Measurements from ENCODE around the gene CISH. TPM values are rescaled to one million over a fixed set of nuclear protein-coding genes. Genes with fewer than 3 reads are reported as not detected.
A peak's percentile ranks its signal among the peaks of the same experiment; 100 is the strongest.

Gene CISH
- total RNA-seq, 1 donor from 2014 or later = 0.32 TPM

- Mint-ChIP-seq H3K4me3 (no peak overlapping the region), H3K9me3 (no peaks in the 10 kb centered on the region), H3K36me3 (no peaks in the 10 kb centered on the region), H3K27me3 (ENCODE audit: insufficient read depth, low read depth) (peaks cover 9% of the 10 kb centered on the region), H3K27ac (no peak overlapping the region), H3K4me1 (peaks cover 3% of the 10 kb centered on the region)
- Histone ChIP-seq H3K27ac (no peak overlapping the region), H3K36me3 (no peaks in the 10 kb centered on the region), H4K20me1 (ENCODE audit: low read depth) (no peaks in the 10 kb centered on the region), H3K4me3 (no peak overlapping the region), H3K27me3 (no peaks in the 10 kb centered on the region), H3K9me3 (ENCODE audit: low read depth) (no peaks in the 10 kb centered on the region), H2AFZ (replicated peaks) (no peak overlapping the region), H3K4me1 (no peaks in the 10 kb centered on the region), H3K4me2 (no peak overlapping the region), H3F3A (ENCODE audit: low read depth) (no peaks in the 10 kb centered on the region), H3K9ac (no peak overlapping the region), H3K79me2 (ENCODE audit: low read depth) (no peaks in the 10 kb centered on the region)
- DNase-seq (ENCODE audit: low spot score) = no peak
- TF ChIP-seq EZH2phosphoT487 (IDR thresholded peaks at IDR 0.05) (no peak), CTCF (IDR thresholded peaks at IDR 0.05) (no peak), EZH2 (IDR thresholded peaks at IDR 0.05) (no peak)
Observed at GRCh38 chr3:50599115-50599715, 12.4 kb downstream of the CISH start.

- H3K36me3 Mint-ChIP-seq = no peaks in the 10 kb centered on the region
- Histone ChIP-seq H3K27ac (no peak overlapping the region), H3K27me3 (peaks cover 4% of the 10 kb centered on the region), H3F3A (ENCODE audit: low read depth) (no peaks in the 10 kb centered on the region), H3K4me3 (no peak overlapping the region), H4K20me1 (ENCODE audit: low read depth) (no peaks in the 10 kb centered on the region), H2AFZ (replicated peaks) (no peak overlapping the region), H3K4me2 (no peak overlapping the region), H3K9me3 (ENCODE audit: low read depth) (no peaks in the 10 kb centered on the region), H3K4me1 (no peaks in the 10 kb centered on the region), H3K36me3 (no peaks in the 10 kb centered on the region), H3K79me2 (ENCODE audit: low read depth) (no peaks in the 10 kb centered on the region), H3K9ac (no peak overlapping the region)
- H3K9me3 Mint-ChIP-seq = no peaks in the 10 kb centered on the region
- TF ChIP-seq EZH2phosphoT487 (IDR thresholded peaks at IDR 0.05) (no peak), EZH2 (IDR thresholded peaks at IDR 0.05) (no peak), CTCF (IDR thresholded peaks at IDR 0.05) (no peak)
- no peak overlapping the region for H3K27ac Mint-ChIP-seq
- H3K4me3 Mint-ChIP-seq = no peak overlapping the region
- DNase-seq (ENCODE audit: low spot score) = no peak
- H3K27me3 Mint-ChIP-seq (ENCODE audit: insufficient read depth, low read depth) = no peaks in the 10 kb centered on the region
- H3K4me1 Mint-ChIP-seq = peaks cover 2% of the 10 kb centered on the region
Observed at GRCh38 chr3:50594253-50594785, 17.3 kb downstream of the CISH start.

- Histone ChIP-seq H3K27me3 (peaks cover 4% of the 10 kb centered on the region), H3F3A (ENCODE audit: low read depth) (no peaks in the 10 kb centered on the region), H3K27ac (no peak overlapping the region), H3K9ac (peak overlapping the region; percentile 20), H3K4me1 (no peaks in the 10 kb centered on the region), H3K9me3 (ENCODE audit: low read depth) (no peaks in the 10 kb centered on the region), H3K36me3 (no peaks in the 10 kb centered on the region), H3K4me2 (no peak overlapping the region), H2AFZ (replicated peaks) (no peak overlapping the region), H4K20me1 (ENCODE audit: low read depth) (no peaks in the 10 kb centered on the region), H3K79me2 (ENCODE audit: low read depth) (no peaks in the 10 kb centered on the region), H3K4me3 (no peak overlapping the region)
- Mint-ChIP-seq H3K4me1 (peaks cover 2% of the 10 kb centered on the region), H3K9me3 (no peaks in the 10 kb centered on the region), H3K4me3 (no peak overlapping the region), H3K27me3 (ENCODE audit: insufficient read depth, low read depth) (peaks cover 4% of the 10 kb centered on the region), H3K36me3 (no peaks in the 10 kb centered on the region), H3K27ac (peak overlapping the region; percentile 22)
- no peak for DNase-seq (ENCODE audit: low spot score)
- no peak for TF ChIP-seq EZH2 (IDR thresholded peaks at IDR 0.05)
- no peak for TF ChIP-seq CTCF (IDR thresholded peaks at IDR 0.05)
- TF ChIP-seq EZH2phosphoT487 (IDR thresholded peaks at IDR 0.05) = no peak
Observed at GRCh38 chr3:50592568-50592967, 19.0 kb downstream of the CISH start.
